ENCODE results near the gene DNAJB6. TPM values are rescaled to one million over a fixed set of nuclear protein-coding genes. Genes with fewer than 3 reads are reported as not detected.

The DNAJB6 gene
- total RNA-seq (ENCODE audit: low replicate concordance) = 131 and 172 TPM in 2 replicates

DNA sequence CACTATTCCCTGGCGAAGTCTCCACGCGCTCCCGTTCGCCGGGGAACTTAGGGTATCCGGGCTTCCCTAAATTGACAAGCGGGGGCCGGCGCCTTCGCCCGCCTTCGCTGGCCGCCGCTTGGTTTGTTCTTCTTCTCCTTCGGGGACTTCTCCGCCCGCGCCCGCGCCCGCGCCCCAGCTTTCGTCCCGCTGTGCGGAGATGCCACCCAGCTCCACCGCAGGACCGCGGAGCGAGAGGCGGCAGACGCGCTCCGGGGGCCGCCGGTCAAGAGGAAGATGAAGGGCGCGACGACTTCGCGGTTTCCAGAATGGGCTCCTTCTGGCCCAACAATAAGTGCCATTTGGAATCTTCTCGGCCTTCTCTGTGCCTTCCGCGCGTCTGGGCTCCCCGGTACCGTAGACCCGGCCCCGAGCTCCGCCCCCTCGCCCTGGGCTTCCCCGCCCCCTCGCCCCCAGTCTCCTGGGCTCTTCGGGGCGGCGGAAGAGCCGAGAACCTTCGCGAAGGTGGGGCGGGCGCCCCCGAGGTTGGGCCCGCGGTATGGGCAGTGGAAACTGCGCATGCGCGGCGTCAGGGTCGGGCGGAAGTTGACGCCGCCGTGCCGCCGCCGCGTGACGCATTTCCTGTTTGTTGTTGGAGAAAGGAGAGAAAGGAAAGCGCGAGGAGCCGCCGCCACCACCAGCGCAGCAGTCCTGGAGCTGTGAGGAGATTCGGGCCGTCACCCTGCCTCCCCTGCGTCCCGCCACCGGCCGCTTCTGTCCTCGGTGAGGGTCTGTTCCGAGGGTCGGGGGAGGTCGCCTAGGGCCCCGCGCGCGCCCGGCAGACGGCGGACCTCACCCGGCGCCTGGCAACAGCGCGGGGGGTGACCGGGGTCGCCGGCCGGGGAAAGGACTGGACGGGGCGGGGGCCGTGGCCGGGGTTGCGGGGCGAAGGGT is at the start of gene DNAJB6:
Gene DNAJB6, plus strand, starts transcription at position 622 of the 933 bp plus-strand sequence. CDS start 21,569 bp downstream, outside the sequence.
- Histone ChIP-seq H3K4me2 (peak within 1 kb of the TSS; percentile 95), H3K9me3 (ENCODE audit: low read depth) (no peaks in the 10 kb centered on the region), H3K79me2 (ENCODE audit: low read depth) (peaks cover 48% of the 10 kb centered on the region), H3K27me3 (peaks cover 11% of the 10 kb centered on the region), H3K9ac (peak within 1 kb of the TSS; percentile 81), H3F3A (ENCODE audit: low read depth) (peaks cover 24% of the 10 kb centered on the region), H3K36me3 (no peaks in the 10 kb centered on the region), H3K27ac (peak within 1 kb of the TSS; percentile 84), H2AFZ (replicated peaks) (peak within 1 kb of the TSS; percentile 78), H3K4me1 (no peaks in the 10 kb centered on the region), H3K4me3 (peak within 1 kb of the TSS; percentile 87), H4K20me1 (ENCODE audit: low read depth) (peaks cover 44% of the 10 kb centered on the region)
- Mint-ChIP-seq H3K27ac (peak within 1 kb of the TSS; percentile 99), H3K36me3 (peaks cover 13% of the 10 kb centered on the region), H3K4me3 (peak within 1 kb of the TSS; percentile 98), H3K4me1 (peaks cover 26% of the 10 kb centered on the region), H3K9me3 (no peaks in the 10 kb centered on the region), H3K27me3 (ENCODE audit: insufficient read depth, low read depth) (peaks cover 6% of the 10 kb centered on the region)
- peak; percentile 96 for DNase-seq (ENCODE audit: low spot score)
- TF ChIP-seq, protein P1, sequence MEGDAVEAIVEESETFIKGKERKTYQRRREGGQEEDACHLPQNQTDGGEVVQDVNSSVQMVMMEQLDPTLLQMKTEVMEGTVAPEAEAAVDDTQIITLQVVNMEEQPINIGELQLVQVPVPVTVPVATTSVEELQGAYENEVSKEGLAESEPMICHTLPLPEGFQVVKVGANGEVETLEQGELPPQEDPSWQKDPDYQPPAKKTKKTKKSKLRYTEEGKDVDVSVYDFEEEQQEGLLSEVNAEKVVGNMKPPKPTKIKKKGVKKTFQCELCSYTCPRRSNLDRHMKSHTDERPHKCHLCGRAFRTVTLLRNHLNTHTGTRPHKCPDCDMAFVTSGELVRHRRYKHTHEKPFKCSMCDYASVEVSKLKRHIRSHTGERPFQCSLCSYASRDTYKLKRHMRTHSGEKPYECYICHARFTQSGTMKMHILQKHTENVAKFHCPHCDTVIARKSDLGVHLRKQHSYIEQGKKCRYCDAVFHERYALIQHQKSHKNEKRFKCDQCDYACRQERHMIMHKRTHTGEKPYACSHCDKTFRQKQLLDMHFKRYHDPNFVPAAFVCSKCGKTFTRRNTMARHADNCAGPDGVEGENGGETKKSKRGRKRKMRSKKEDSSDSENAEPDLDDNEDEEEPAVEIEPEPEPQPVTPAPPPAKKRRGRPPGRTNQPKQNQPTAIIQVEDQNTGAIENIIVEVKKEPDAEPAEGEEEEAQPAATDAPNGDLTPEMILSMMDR (IDR thresholded peaks at IDR 0.05) = no peak
- TF ChIP-seq EZH2phosphoT487 (IDR thresholded peaks at IDR 0.05) (peak; percentile 42), EZH2 (IDR thresholded peaks at IDR 0.05) (peak; percentile 64)

DNA sequence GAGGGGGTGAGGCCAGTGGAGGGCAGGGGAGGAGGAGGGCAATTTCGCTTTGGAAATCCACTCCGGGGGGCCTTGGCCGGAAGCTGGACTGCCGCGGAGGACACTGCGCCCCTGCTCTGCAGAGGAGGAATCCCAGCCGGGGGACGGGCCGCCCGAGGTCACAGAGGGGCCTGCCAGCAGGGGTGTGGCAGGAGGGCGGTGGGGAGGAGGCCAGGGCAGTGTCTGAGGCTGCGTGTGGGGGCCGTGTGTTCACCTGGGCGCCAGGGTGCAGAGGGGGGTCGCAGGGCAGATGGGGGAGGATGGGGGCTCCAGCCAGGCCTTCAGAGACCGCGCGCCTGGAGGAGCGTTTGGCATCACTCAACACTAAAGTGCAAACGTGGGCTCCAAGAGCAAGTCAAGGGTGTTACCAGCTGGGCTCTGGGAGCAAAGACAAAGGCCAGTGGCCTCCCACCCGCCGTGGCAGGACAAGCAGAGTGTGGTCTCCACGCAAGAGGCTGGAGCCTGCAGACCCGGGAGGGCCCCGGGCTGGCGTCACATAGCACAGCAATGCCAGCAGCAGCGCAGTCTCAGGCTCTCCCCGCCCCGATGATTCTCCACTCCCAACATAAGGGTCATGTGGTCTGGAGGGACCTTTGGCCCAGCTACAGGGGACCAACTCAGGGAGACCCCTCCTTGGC is 45.3 kb upstream of the DNAJB6 start:
- no peak overlapping the region for H3K9ac ChIP-seq

DNA sequence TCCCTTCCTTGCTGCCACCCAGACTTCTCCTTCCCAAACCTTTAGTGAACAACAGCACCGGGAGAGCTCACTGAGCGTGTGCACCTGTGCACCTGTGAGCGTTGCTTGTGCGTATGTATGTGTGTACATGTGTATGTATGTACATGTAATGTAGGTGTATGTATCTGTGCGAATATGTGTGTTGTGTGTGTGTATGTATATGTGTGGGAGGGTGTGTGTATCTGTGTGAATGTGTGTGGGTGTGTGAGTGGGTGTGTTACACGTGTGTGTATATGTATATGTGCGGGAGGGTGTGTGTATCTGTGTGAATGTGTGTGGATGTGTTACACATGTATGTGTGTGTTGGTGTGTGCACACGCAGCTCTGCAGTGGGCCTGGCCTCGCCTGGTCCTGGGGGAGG is 44.5 kb upstream of the DNAJB6 start:
- no peak overlapping the region for H3K4me3 Mint-ChIP-seq
- H3K27ac ChIP-seq = no peak overlapping the region
- H2AFZ ChIP-seq (replicated peaks) = no peak overlapping the region
- H3K4me1 Mint-ChIP-seq = peaks cover 7% of the 10 kb centered on the region
- H4K20me1 ChIP-seq (ENCODE audit: low read depth) = no peaks in the 10 kb centered on the region
- H3K4me3 ChIP-seq = no peak overlapping the region
- H3K9me3 Mint-ChIP-seq = no peaks in the 10 kb centered on the region
- no peaks in the 10 kb centered on the region for H3K4me1 ChIP-seq
- TF ChIP-seq EZH2phosphoT487 (IDR thresholded peaks at IDR 0.05) (no peak), EZH2 (IDR thresholded peaks at IDR 0.05) (no peak)
- TF ChIP-seq, protein P1 (IDR thresholded peaks at IDR 0.05) = no peak
- H3K4me2 ChIP-seq = no peak overlapping the region
- H3K36me3 ChIP-seq = no peaks in the 10 kb centered on the region
- H3K79me2 ChIP-seq (ENCODE audit: low read depth) = no peaks in the 10 kb centered on the region
- no peaks in the 10 kb centered on the region for H3K27me3 ChIP-seq
- no peaks in the 10 kb centered on the region for H3K9me3 ChIP-seq (ENCODE audit: low read depth)
- H3K27ac Mint-ChIP-seq = peak overlapping the region; percentile 3
- DNase-seq (ENCODE audit: low spot score) = no peak
- H3K36me3 Mint-ChIP-seq = no peaks in the 10 kb centered on the region
- no peak overlapping the region for H3K9ac ChIP-seq
- no peaks in the 10 kb centered on the region for H3F3A ChIP-seq (ENCODE audit: low read depth)
- peaks cover 3% of the 10 kb centered on the region for H3K27me3 Mint-ChIP-seq (ENCODE audit: insufficient read depth, low read depth)

More for the DNA sequence above, 45.3 kb upstream of the DNAJB6 start:
- no peaks in the 10 kb centered on the region for H3K9me3 Mint-ChIP-seq
- no peaks in the 10 kb centered on the region for H4K20me1 ChIP-seq (ENCODE audit: low read depth)
- no peaks in the 10 kb centered on the region for H3K36me3 ChIP-seq
- no peaks in the 10 kb centered on the region for H3F3A ChIP-seq (ENCODE audit: low read depth)
- no peak overlapping the region for H3K27ac Mint-ChIP-seq
- H2AFZ ChIP-seq (replicated peaks) = no peak overlapping the region
- H3K79me2 ChIP-seq (ENCODE audit: low read depth) = no peaks in the 10 kb centered on the region
- no peaks in the 10 kb centered on the region for H3K27me3 ChIP-seq
- TF ChIP-seq EZH2 (IDR thresholded peaks at IDR 0.05) = no peak
- TF ChIP-seq, protein P1 (IDR thresholded peaks at IDR 0.05) = no peak
- no peak for TF ChIP-seq EZH2phosphoT487 (IDR thresholded peaks at IDR 0.05)
- H3K4me3 Mint-ChIP-seq = no peak overlapping the region
- no peak overlapping the region for H3K27ac ChIP-seq
- H3K36me3 Mint-ChIP-seq = no peaks in the 10 kb centered on the region
- H3K4me2 ChIP-seq = no peak overlapping the region
- no peak overlapping the region for H3K4me3 ChIP-seq
- peaks cover 7% of the 10 kb centered on the region for H3K4me1 Mint-ChIP-seq
- no peak for DNase-seq (ENCODE audit: low spot score)
- no peaks in the 10 kb centered on the region for H3K4me1 ChIP-seq
- no peaks in the 10 kb centered on the region for H3K9me3 ChIP-seq (ENCODE audit: low read depth)
- H3K27me3 Mint-ChIP-seq (ENCODE audit: insufficient read depth, low read depth) = peaks cover 3% of the 10 kb centered on the region

Measured in neural progenitor cell (in vitro differentiated cells).